NCI-H2107 treated with DMSO at 0.1 percent for 48 hours (cell line): Measurements from ENCODE around the gene CACNA1C.

ENCODE experiments used
- DNase-seq: peaks from one replicate; lab custom pipeline; 2025; ENCODE audit not compliant: unreplicated experiment; lab: John Stamatoyannopoulos, UW

The CACNA1C gene

GRCh38 chr12:2354151-2354991 is 301.6 kb downstream of the CACNA1C start:
- DNase-seq, result peak; percentile 57

- no peak for DNase-seq
Observed at GRCh38 chr12:2355198-2355597, 302.4 kb downstream of the CACNA1C start.

- no peak for DNase-seq
Observed at GRCh38 chr12:2355604-2356003, 302.8 kb downstream of the CACNA1C start.

- no peak for DNase-seq
Observed at GRCh38 chr12:2356601-2357125, 303.9 kb downstream of the CACNA1C start.

- DNase-seq, result no peak
Observed at GRCh38 chr12:2358986-2359658, 306.3 kb downstream of the CACNA1C start.

- DNase-seq, result no peak
Observed at GRCh38 chr12:2359725-2360629, 307.2 kb downstream of the CACNA1C start.

GRCh38 chr12:2360630-2361170 is 307.9 kb downstream of the CACNA1C start:
- DNase-seq, result no peak

GRCh38 chr12:2363836-2364609 is 311.2 kb downstream of the CACNA1C start:
- DNase-seq, result no peak

GRCh38 chr12:2364631-2365051 is 311.9 kb downstream of the CACNA1C start:
- DNase-seq, result no peak

GRCh38 chr12:2366711-2367110 is 313.9 kb downstream of the CACNA1C start:
- DNase-seq, result no peak

- DNase-seq, result no peak
Observed at GRCh38 chr12:2372178-2372577, 319.4 kb downstream of the CACNA1C start.

GRCh38 chr12:2372735-2373134 is 319.9 kb downstream of the CACNA1C start:
- DNase-seq, result no peak

- DNase-seq, result no peak
Observed at GRCh38 chr12:2373307-2373706, 320.5 kb downstream of the CACNA1C start.

GRCh38 chr12:2374092-2374906 is 321.5 kb downstream of the CACNA1C start:
- no peak for DNase-seq

- DNase-seq, result no peak
Observed at GRCh38 chr12:2375871-2376270, 323.1 kb downstream of the CACNA1C start.

GRCh38 chr12:2376908-2377657 is 324.3 kb downstream of the CACNA1C start:
- DNase-seq, result peak; percentile 46

GRCh38 chr12:2378835-2379330 is 326.1 kb downstream of the CACNA1C start:
- no peak for DNase-seq

GRCh38 chr12:2380946-2381345 is 328.2 kb downstream of the CACNA1C start:
- DNase-seq, result no peak
